Endothelial cell of umbilical vein (primary cell): Measurements from ENCODE around the gene SCAND1. TPM values are rescaled to one million over a fixed set of nuclear protein-coding genes. Genes with fewer than 3 reads are reported as not detected.

ENCODE experiments used
- BruUV-seq: library from RNA; stranded (reverse); fragments of 400-500 nt; replicated peaks from 2 replicates; lab custom pipeline; 2021; lab: Mats Ljungman, UMichigan
- CTCF ChIA-PET: fragments of 300-600, 350-600 bp; sonication (Branson Sonifier 250); formaldehyde crosslinking; loops from one replicate; lab custom pipeline; 2021; ENCODE audit warnings: antibody characterized with exemption, inconsistent platforms; lab: Charles Lee
- POLR2A ChIA-PET: fragments of 300-600, 350-600 bp; sonication (Branson Sonifier 250); formaldehyde crosslinking; loops from one replicate; lab custom pipeline; 2021; ENCODE audit warnings: antibody characterized with exemption, inconsistent platforms; lab: Charles Lee
- DNase-seq: peaks from one replicate; pipeline ENCODE4 v3.0.0-alpha.2; 2011; ENCODE audit warnings: low read depth, low spot score
- FAIRE-seq: peaks from 2 replicates; lab custom pipeline; 2011; peaks lifted over from hg19 to GRCh38; lab: Jason Lieb, UNC
- H2AFZ ChIP-seq: 2 replicates; pipeline ENCODE4 v1.6.0; 2012; ENCODE audit warnings: low read depth, low read length, control low read depth, inconsistent platforms
- H3K27ac ChIP-seq: 2 replicates; pipeline ENCODE4 v1.5.1; 2011; ENCODE audit warnings: low read depth, mild to moderate bottlenecking, control low read depth, low read length, moderate library complexity; ENCODE audit not compliant: insufficient read depth
- H3K27me3 ChIP-seq, 2 experiments: 2 replicates each; pipeline versions ENCODE4 v1.6.0 to v1.6.1; 2011; ENCODE audit warnings: low read length in 2 of 2, mixed read lengths in 1 of 2; ENCODE audit not compliant: control insufficient read depth in 2 of 2, insufficient read depth in 2 of 2
- H3K36me3 ChIP-seq, 2 experiments: 2 replicates in 1 of 2; 3 replicates in 1 of 2; pipeline ENCODE4 v1.5.1; 2011; ENCODE audit warnings: low read length in 2 of 2, mild to moderate bottlenecking in 1 of 2, moderate library complexity in 1 of 2; ENCODE audit not compliant: control insufficient read depth in 2 of 2, insufficient read depth in 2 of 2; ENCODE audit errors: extremely low read depth in 1 of 2
- H3K4me1 ChIP-seq: 3 replicates; pipeline ENCODE4 v1.5.1; 2011; ENCODE audit warnings: mild to moderate bottlenecking, low read length; ENCODE audit not compliant: control insufficient read depth, insufficient read depth; ENCODE audit errors: extremely low read depth
- H3K4me2 ChIP-seq: 2 replicates; pipeline ENCODE4 v1.6.1; 2011; ENCODE audit warnings: low read length, control low read depth, mixed read lengths; ENCODE audit not compliant: insufficient read depth
- H3K4me3 ChIP-seq, 3 experiments: fragments of 200-600 bp in 1 of 3; sonication (generic), shearing (Covaris generic) in 1 of 3; replicated peaks in 1 of 3; 2 replicates each; pipeline ENCODE4 v1.5.1; 2011 to 2016; ENCODE audit warnings: control low read depth in 3 of 3, low read length in 3 of 3, mild to moderate bottlenecking in 2 of 3, inconsistent platforms in 1 of 3, low read depth in 1 of 3, moderate library complexity in 1 of 3; ENCODE audit not compliant: insufficient read depth in 1 of 3
- H3K79me2 ChIP-seq: 2 replicates; pipeline ENCODE4 v1.6.0; 2012; ENCODE audit warnings: low read length, inconsistent platforms; ENCODE audit not compliant: control insufficient read depth, insufficient read depth
- H3K9ac ChIP-seq: replicated peaks from 2 replicates; pipeline ENCODE3; 2011; ENCODE audit warnings: low read length, control low read depth; ENCODE audit not compliant: insufficient read depth; ENCODE audit errors: extremely low read depth
- H3K9me1 ChIP-seq: replicated peaks from 3 replicates; pipeline ENCODE4 v1.6.0; 2011; ENCODE audit warnings: mild to moderate bottlenecking, low read length; ENCODE audit not compliant: control insufficient read depth, insufficient read depth; ENCODE audit errors: extremely low read depth
- H3K9me3 ChIP-seq: replicated peaks from 2 replicates; pipeline ENCODE4 v1.5.1; 2012; ENCODE audit warnings: low read length, inconsistent platforms; ENCODE audit not compliant: control insufficient read depth, insufficient read depth
- H4K20me1 ChIP-seq: replicated peaks from 2 replicates; pipeline ENCODE3; 2011; ENCODE audit warnings: mild to moderate bottlenecking, low read length; ENCODE audit not compliant: control insufficient read depth, insufficient read depth; ENCODE audit errors: extremely low read depth
- EZH2 ChIP-seq: IDR thresholded peaks from 2 replicates; pipeline ENCODE4 v1.6.1; 2012; ENCODE audit warnings: borderline replicate concordance, low read depth, mild to moderate bottlenecking, moderate library complexity, low read length, inconsistent platforms; ENCODE audit not compliant: severe bottlenecking
- FOS ChIP-seq: IDR thresholded peaks from 2 replicates; pipeline ENCODE4 v1.6.1; 2011; ENCODE audit warnings: mild to moderate bottlenecking, low read length, moderate library complexity, borderline replicate concordance; ENCODE audit not compliant: insufficient read depth
- GATA2 ChIP-seq: IDR thresholded peaks from 2 replicates; pipeline ENCODE4 v1.7.0; 2011; ENCODE audit warnings: low read depth, mild to moderate bottlenecking, moderate library complexity, mixed read lengths, low read length; ENCODE audit not compliant: insufficient read length, insufficient read depth
- JUN ChIP-seq: IDR thresholded peaks from 2 replicates; pipeline ENCODE4 v1.6.1; 2011; ENCODE audit warnings: borderline replicate concordance, low read depth; ENCODE audit not compliant: insufficient read length, insufficient read depth
- MYC ChIP-seq: IDR thresholded peaks from one replicate; pipeline ENCODE4 v1.6.1; 2011; ENCODE audit warnings: mild to moderate bottlenecking, low read depth, low read length
- POLR2A ChIP-seq: IDR thresholded peaks from 2 replicates; pipeline ENCODE4 v1.6.1; 2012; ENCODE audit warnings: low read depth, mild to moderate bottlenecking, control low read depth, low read length
- POLR2AphosphoS5 ChIP-seq: IDR thresholded peaks from 2 replicates; pipeline ENCODE4 v1.6.1; 2012; ENCODE audit warnings: low read depth, mild to moderate bottlenecking, control low read depth, low read length, moderate library complexity; ENCODE audit not compliant: insufficient read depth
- dilution Hi-C: fragments of 300-500 bp; cut with MboI; formaldehyde crosslinking; loops from one replicate; pipeline ENCODE4 v1.15.0; 2019; ENCODE audit warnings: low sequenced_read_pairs; ENCODE audit not compliant: extremely low pct_ligation_motif_present
- intact Hi-C: fragments of 100-400 bp; cut with micrococcal nuclease; formaldehyde crosslinking; loops from one replicate; pipeline ENCODE4 v1.10.0; 2022
- polyA plus RNA-seq, 4 experiments: library from polyadenylated mRNA; depleted of rRNA in 3 of 4; stranded (reverse) in 3 of 4; unstranded in 1 of 4; fragments of >200 nt; gene quantifications; 2 replicates each; pipeline versions ENCODE4 v1.2.1 to v1.2.3, GENCODE V29; 2011 to 2012; ENCODE audit warnings: missing spikeins in 1 of 4
- total RNA-seq: library from RNA; stranded (reverse); gene quantifications from 2 replicates; pipeline ENCODE4 v1.2.3, GENCODE V29; 2021
- TF ChIP-seq, protein P1 (sequence below): IDR thresholded peaks from 2 replicates; pipeline ENCODE4 v1.6.1; 2011; ENCODE audit not compliant: insufficient read depth, insufficient read length
- TF ChIP-seq, protein P2 (sequence below), 2 donors: IDR thresholded peaks; 1 replicate in 1 of 2; 2 replicates in 1 of 2; pipeline ENCODE4 v1.5.1; 2011; ENCODE audit warnings: low read length in 2 of 2, mild to moderate bottlenecking in 2 of 2, moderate library complexity in 2 of 2, control low read depth in 1 of 2, inconsistent platforms in 1 of 2, low read depth in 1 of 2; ENCODE audit not compliant: insufficient read depth in 1 of 2; ENCODE audit errors: extremely low read depth in 1 of 2

Gene SCAND1
- total and polyA plus RNA-seq, 2 donors (not counting 3 experiments of a cell fraction or from before 2014, with no cell fraction given): 83.5 to 85.7 TPM

DNA sequence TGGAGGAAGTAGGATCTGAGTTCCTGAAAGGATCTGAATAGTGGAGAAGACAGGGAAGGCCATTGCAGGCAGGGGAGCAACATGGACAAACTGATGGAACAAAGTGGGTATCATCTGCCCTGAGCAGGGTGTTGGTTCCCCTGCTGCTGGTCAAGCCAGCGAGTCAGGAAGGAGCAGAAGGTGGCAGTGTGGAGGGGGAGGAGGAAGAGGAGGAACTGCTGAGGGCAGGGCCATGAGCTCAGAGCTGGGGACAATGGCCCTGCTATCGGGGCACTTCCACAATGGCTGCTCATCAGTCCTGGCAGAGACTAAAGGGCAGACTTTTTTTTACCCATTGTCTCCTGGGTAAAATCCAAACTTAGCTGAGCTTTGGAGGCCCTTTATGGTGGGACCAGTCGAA lies 27.7 kb upstream of the SCAND1 start:
- intact Hi-C loops: no loop called here
- no peaks in the 10 kb centered on the region for H4K20me1 ChIP-seq
- no peak overlapping the region for H2AFZ ChIP-seq
- peaks cover 2 to 8% of the 10 kb centered on the region in 2 experiments for H3K27me3 ChIP-seq
- dilution Hi-C loops: no loop called here
- no peaks in the 10 kb centered on the region for H3K4me1 ChIP-seq
- TF ChIP-seq POLR2A (no peak), JUN (no peak), FOS (no peak), EZH2 (no peak), GATA2 (no peak), MYC (no peak), POLR2AphosphoS5 (no peak)
- TF ChIP-seq, protein P1, sequence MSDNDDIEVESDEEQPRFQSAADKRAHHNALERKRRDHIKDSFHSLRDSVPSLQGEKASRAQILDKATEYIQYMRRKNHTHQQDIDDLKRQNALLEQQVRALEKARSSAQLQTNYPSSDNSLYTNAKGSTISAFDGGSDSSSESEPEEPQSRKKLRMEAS: no peak
- TF ChIP-seq, protein P2, sequence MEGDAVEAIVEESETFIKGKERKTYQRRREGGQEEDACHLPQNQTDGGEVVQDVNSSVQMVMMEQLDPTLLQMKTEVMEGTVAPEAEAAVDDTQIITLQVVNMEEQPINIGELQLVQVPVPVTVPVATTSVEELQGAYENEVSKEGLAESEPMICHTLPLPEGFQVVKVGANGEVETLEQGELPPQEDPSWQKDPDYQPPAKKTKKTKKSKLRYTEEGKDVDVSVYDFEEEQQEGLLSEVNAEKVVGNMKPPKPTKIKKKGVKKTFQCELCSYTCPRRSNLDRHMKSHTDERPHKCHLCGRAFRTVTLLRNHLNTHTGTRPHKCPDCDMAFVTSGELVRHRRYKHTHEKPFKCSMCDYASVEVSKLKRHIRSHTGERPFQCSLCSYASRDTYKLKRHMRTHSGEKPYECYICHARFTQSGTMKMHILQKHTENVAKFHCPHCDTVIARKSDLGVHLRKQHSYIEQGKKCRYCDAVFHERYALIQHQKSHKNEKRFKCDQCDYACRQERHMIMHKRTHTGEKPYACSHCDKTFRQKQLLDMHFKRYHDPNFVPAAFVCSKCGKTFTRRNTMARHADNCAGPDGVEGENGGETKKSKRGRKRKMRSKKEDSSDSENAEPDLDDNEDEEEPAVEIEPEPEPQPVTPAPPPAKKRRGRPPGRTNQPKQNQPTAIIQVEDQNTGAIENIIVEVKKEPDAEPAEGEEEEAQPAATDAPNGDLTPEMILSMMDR (IDR thresholded peaks at IDR 0.05; ENCODE audit: extremely low read depth in 1 of 2, insufficient read depth in 1 of 2, low read depth in 1 of 2, low read length in 2 of 2): no peak
- no peaks in the 10 kb centered on the region for H3K9me1 ChIP-seq
- H3K4me3 ChIP-seq: no peak overlapping the region
- CTCF ChIA-PET: interaction anchor here (1.8 to 6.6 kb wide), 5 partner anchors 9 to 221 kb away, joined by 7 to 49 read pairs (median 16); no protein-coding TSS in a partner anchor
- H3K9ac ChIP-seq: no peak overlapping the region
- no peaks in the 10 kb centered on the region for H3K9me3 ChIP-seq
- FAIRE-seq: no peak
- POLR2A ChIA-PET: no interaction called here
- H3K36me3 ChIP-seq: no peaks in the 10 kb centered on the region
- H3K27ac ChIP-seq: no peak overlapping the region
- no peak for DNase-seq
- BruUV-seq: no TSS peak
- no peaks in the 10 kb centered on the region for H3K79me2 ChIP-seq
- H3K4me2 ChIP-seq: no peak overlapping the region
